Mucosa of gallbladder (tissue), 1 donor: ENCODE data around the gene NBEAL1. TPM values are rescaled to one million over a fixed set of nuclear protein-coding genes. Genes with fewer than 3 reads are reported as not detected.
"Not testable (repeated sequence)": the region's sequence is repeated elsewhere in the genome, so short reads cannot be mapped to it uniquely, and the experiment has no call there.

ENCODE experiments used
- DNase-seq: peaks from one replicate; pipeline ENCODE4 v3.0.0-alpha.2; 2020; ENCODE audit warnings: low spot score
- total RNA-seq: library from RNA; stranded (reverse); gene quantifications from one replicate; pipeline ENCODE4 v1.2.1, GENCODE V29; 2021
- donor health status: DM: no; HTN: no; CAD: no.

The NBEAL1 gene
- total RNA-seq, 1 donor from 2014 or later: 56.3 TPM

GRCh38 chr2:203112342-203112741 lies 97.7 kb downstream of the NBEAL1 start:
- DNase-seq: no peak

GRCh38 chr2:203115201-203115700 lies 100.6 kb downstream of the NBEAL1 start:
- not testable (repeated sequence) for DNase-seq

- DNase-seq: no peak
Measured at GRCh38 chr2:203122317-203122986, 107.8 kb downstream of the NBEAL1 start.

GRCh38 chr2:203126996-203127395 lies 112.3 kb downstream of the NBEAL1 start:
- no peak for DNase-seq

GRCh38 chr2:203135105-203135504 lies 120.4 kb downstream of the NBEAL1 start:
- DNase-seq: no peak

GRCh38 chr2:203143391-203143790 lies 128.7 kb downstream of the NBEAL1 start:
- DNase-seq: no peak

GRCh38 chr2:203149194-203149593 lies 134.5 kb downstream of the NBEAL1 start:
- DNase-seq: no peak

- no peak for DNase-seq
Measured at GRCh38 chr2:203155406-203155805, 140.7 kb downstream of the NBEAL1 start.

- DNase-seq: not testable (repeated sequence)
Measured at GRCh38 chr2:203162722-203163121, 148.0 kb downstream of the NBEAL1 start.

- DNase-seq: no peak
Measured at GRCh38 chr2:203164311-203164935, 149.7 kb downstream of the NBEAL1 start.

GRCh38 chr2:203167751-203168150 lies 153.1 kb downstream of the NBEAL1 start:
- DNase-seq: no peak

GRCh38 chr2:203170502-203170901 lies 155.8 kb downstream of the NBEAL1 start:
- no peak for DNase-seq

GRCh38 chr2:203175371-203175770 lies 160.7 kb downstream of the NBEAL1 start:
- DNase-seq: no peak

- DNase-seq: no peak
Measured at GRCh38 chr2:203177361-203177760, 162.7 kb downstream of the NBEAL1 start.

- DNase-seq: no peak
Measured at GRCh38 chr2:203185864-203186263, 171.2 kb downstream of the NBEAL1 start.

GRCh38 chr2:203190547-203190946 lies 175.9 kb downstream of the NBEAL1 start:
- DNase-seq: not testable (repeated sequence)

- DNase-seq: not testable (repeated sequence)
Measured at GRCh38 chr2:203191026-203191425, 176.4 kb downstream of the NBEAL1 start.

- DNase-seq: no peak
Measured at GRCh38 chr2:203191961-203192360, 177.3 kb downstream of the NBEAL1 start.

- DNase-seq: no peak
Measured at GRCh38 chr2:203195331-203196036, 180.8 kb downstream of the NBEAL1 start.

- no peak for DNase-seq
Measured at GRCh38 chr2:203200866-203201265, 186.2 kb downstream of the NBEAL1 start.

- no peak for DNase-seq
Measured at GRCh38 chr2:203201426-203201825, 186.8 kb downstream of the NBEAL1 start.

- DNase-seq: no peak
Measured at GRCh38 chr2:203209538-203209937, 194.9 kb downstream of the NBEAL1 start.
